Stimulated activated CD4-positive, alpha-beta T cell treated with anti-CD3 and anti-CD28 coated beads, Interleukin-1b, Interleukin-23, amount 100 ng/mL, for 4 hours (primary cell): ENCODE measurements around the gene SRXN1.
"Not testable (repeated sequence)": the region's sequence is repeated elsewhere in the genome, so short reads cannot be mapped to it uniquely, and the experiment has no call there.

Experiments
- DNase-seq, 2 donors: peaks; one replicate each; pipeline ENCODE4 v3.0.0-alpha.2; 2020; ENCODE audit warnings: low read depth in 2 of 2

Gene SRXN1

GRCh38 chr20:655726-656624 is 3.0 kb upstream of the SRXN1 start:
- no peak for DNase-seq

GRCh38 chr20:654417-654750 is 1.4 kb upstream of the SRXN1 start:
- DNase-seq: no peak

- no peak for DNase-seq
These were observed 803 bp upstream of the SRXN1 start for GRCh38 chr20:653590-654416.

GRCh38 chr20:652615-653109 is 338 bp downstream of the SRXN1 start:
- DNase-seq: no peak

GRCh38 chr20:651713-652614 is 1.0 kb downstream of the SRXN1 start:
- DNase-seq: no peak

- no peak for DNase-seq
These were observed 2.0 kb downstream of the SRXN1 start for GRCh38 chr20:650954-651353.

GRCh38 chr20:650281-650680 is 2.7 kb downstream of the SRXN1 start:
- no peak for DNase-seq

GRCh38 chr20:647479-648019 is 5.5 kb downstream of the SRXN1 start:
- DNase-seq: no peak

- DNase-seq: no peak
These were observed 6.1 kb downstream of the SRXN1 start for GRCh38 chr20:646868-647233.

- DNase-seq: no peak
These were observed 6.7 kb downstream of the SRXN1 start for GRCh38 chr20:646107-646867.

GRCh38 chr20:645318-646106 is 7.5 kb downstream of the SRXN1 start:
- peak; percentile 53 to 62 for DNase-seq

GRCh38 chr20:644692-645317 is 8.2 kb downstream of the SRXN1 start:
- DNase-seq: no peak

GRCh38 chr20:642398-643174 is 10.4 kb downstream of the SRXN1 start:
- no peak for DNase-seq

- DNase-seq: not testable (repeated sequence)
These were observed 11.0 kb downstream of the SRXN1 start for GRCh38 chr20:642013-642397.

- DNase-seq: no peak
These were observed 11.5 kb downstream of the SRXN1 start for GRCh38 chr20:641516-641875.

GRCh38 chr20:640674-641515 is 12.1 kb downstream of the SRXN1 start:
- no peak for DNase-seq

- no peak for DNase-seq
These were observed 14.4 kb downstream of the SRXN1 start for GRCh38 chr20:638579-638978.

GRCh38 chr20:637559-637958 is 15.4 kb downstream of the SRXN1 start:
- DNase-seq: no peak
